Neural progenitor cell (in vitro differentiated cells): Measurements from ENCODE around the gene TMEM154. TPM values are rescaled to one million over a fixed set of nuclear protein-coding genes. Genes with fewer than 3 reads are reported as not detected.

Experiments used
- DNase-seq: peaks from one replicate; pipeline ENCODE4 v3.0.0-alpha.2; 2016; ENCODE audit warnings: low spot score
- H2AFZ ChIP-seq: fragments of 200-600 bp; sonication (generic); replicated peaks from 2 replicates; pipeline ENCODE4 v1.6.1; 2016; ENCODE audit warnings: antibody characterized with exemption
- H3F3A ChIP-seq: fragments of 200-600 bp; sonication (generic); 2 replicates; pipeline ENCODE4 v1.6.1; 2016; ENCODE audit warnings: antibody characterized with exemption, low read depth
- H3K27ac ChIP-seq: fragments of 200-600 bp; sonication (generic); 2 replicates; pipeline ENCODE4 v1.5.1; 2016; ENCODE audit warnings: mild to moderate bottlenecking
- H3K27me3 ChIP-seq: fragments of 200-600 bp; sonication (generic); 2 replicates; pipeline ENCODE4 v1.6.1; 2016; ENCODE audit warnings: mild to moderate bottlenecking, moderate library complexity
- H3K36me3 ChIP-seq: fragments of 200-600 bp; sonication (generic); 2 replicates; pipeline ENCODE4 v1.5.1; 2016
- H3K4me1 ChIP-seq: fragments of 200-600 bp; sonication (generic); 2 replicates; pipeline ENCODE4 v1.6.1; 2016; ENCODE audit warnings: mixed run types
- H3K4me2 ChIP-seq: fragments of 200-600 bp; sonication (generic); 2 replicates; pipeline ENCODE4 v1.6.1; 2016
- H3K4me3 ChIP-seq: fragments of 200-600 bp; sonication (generic); 2 replicates; pipeline ENCODE4 v1.5.1; 2016
- H3K79me2 ChIP-seq: fragments of 200-600 bp; sonication (generic); 2 replicates; pipeline ENCODE4 v1.6.1; 2016; ENCODE audit warnings: low read depth
- H3K9ac ChIP-seq: fragments of 200-600 bp; sonication (generic); 2 replicates; pipeline ENCODE4 v1.6.1; 2016
- H3K9me3 ChIP-seq: fragments of 200-600 bp; sonication (generic); 2 replicates; pipeline ENCODE4 v1.5.1; 2016; ENCODE audit warnings: low read depth
- H4K20me1 ChIP-seq: fragments of 200-600 bp; sonication (generic); 2 replicates; pipeline ENCODE4 v1.6.1; 2016; ENCODE audit warnings: low read depth
- H3K27ac Mint-ChIP-seq: 3 replicates; pipeline ENCODE4 v1.8.0; 2021; ENCODE audit warnings: mixed read lengths
- H3K27me3 Mint-ChIP-seq: 2 replicates; pipeline ENCODE4 v1.8.0; 2022; ENCODE audit warnings: low read depth, mild to moderate bottlenecking, inconsistent platforms, moderate library complexity, mixed read lengths; ENCODE audit not compliant: insufficient read depth
- H3K36me3 Mint-ChIP-seq: 3 replicates; pipeline ENCODE4 v1.8.0; 2021; ENCODE audit warnings: mixed read lengths
- H3K4me1 Mint-ChIP-seq: 3 replicates; pipeline ENCODE4 v1.8.0; 2021; ENCODE audit warnings: mixed read lengths
- H3K4me3 Mint-ChIP-seq: 3 replicates; pipeline ENCODE4 v1.8.0; 2021; ENCODE audit warnings: mild to moderate bottlenecking, moderate library complexity, mixed read lengths
- H3K9me3 Mint-ChIP-seq: 3 replicates; pipeline ENCODE4 v1.8.0; 2020; ENCODE audit warnings: mixed read lengths
- EZH2 ChIP-seq: fragments of 200-600 bp; sonication (generic); IDR thresholded peaks from 2 replicates; pipeline ENCODE4 v1.6.1; 2017; ENCODE audit warnings: antibody characterized with exemption, mild to moderate bottlenecking, moderate library complexity
- EZH2phosphoT487 ChIP-seq: fragments of 200-600 bp; sonication (generic); IDR thresholded peaks from 2 replicates; pipeline ENCODE4 v1.6.1; 2017; ENCODE audit warnings: antibody characterized with exemption
- total RNA-seq: library from RNA; depleted of rRNA; stranded (reverse); fragments of >200 nt; gene quantifications from 2 replicates; pipeline ENCODE4 v1.2.3, GENCODE V29; 2015; ENCODE audit warnings: low replicate concordance
- TF ChIP-seq, protein P1 (sequence below): fragments of 200-600 bp; sonication (generic); IDR thresholded peaks from 2 replicates; pipeline ENCODE4 v1.5.1; 2017; ENCODE audit warnings: antibody characterized with exemption, mild to moderate bottlenecking

The TMEM154 gene
- total RNA-seq, 1 donor from 2014 or later: 3.0 TPM

DNA sequence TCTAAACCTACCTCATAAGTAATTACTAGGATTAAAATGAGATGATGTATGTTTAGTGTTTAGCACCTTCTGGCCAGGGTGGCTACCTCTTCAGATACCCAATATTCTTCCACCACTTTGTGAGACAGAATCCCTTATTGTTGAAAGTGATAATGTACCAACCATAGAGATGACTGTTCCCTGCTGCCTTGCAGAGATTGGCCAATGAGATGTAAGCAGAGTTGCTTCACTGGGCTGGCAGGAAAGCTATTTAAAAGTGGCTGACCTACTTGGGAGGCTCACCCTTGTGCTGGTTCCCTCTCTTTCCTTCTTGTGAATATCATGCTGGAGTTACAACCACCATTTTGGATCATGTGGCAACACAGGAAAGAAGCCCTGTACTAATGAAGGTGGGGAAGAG is 58.9 kb downstream of the TMEM154 start:
- Histone ChIP-seq H3K36me3 (no peaks in the 10 kb centered on the region), H3F3A (no peaks in the 10 kb centered on the region), H3K79me2 (no peaks in the 10 kb centered on the region), H3K4me1 (no peaks in the 10 kb centered on the region), H3K4me2 (no peak overlapping the region), H3K4me3 (no peak overlapping the region), H4K20me1 (no peaks in the 10 kb centered on the region), H3K9me3 (no peaks in the 10 kb centered on the region), H3K27ac (no peak overlapping the region), H2AFZ (no peak overlapping the region), H3K9ac (no peak overlapping the region), H3K27me3 (no peaks in the 10 kb centered on the region)
- no peak overlapping the region for H3K27ac Mint-ChIP-seq
- H3K4me3 Mint-ChIP-seq: no peak overlapping the region
- TF ChIP-seq EZH2 (no peak), EZH2phosphoT487 (no peak)
- TF ChIP-seq, protein P1, sequence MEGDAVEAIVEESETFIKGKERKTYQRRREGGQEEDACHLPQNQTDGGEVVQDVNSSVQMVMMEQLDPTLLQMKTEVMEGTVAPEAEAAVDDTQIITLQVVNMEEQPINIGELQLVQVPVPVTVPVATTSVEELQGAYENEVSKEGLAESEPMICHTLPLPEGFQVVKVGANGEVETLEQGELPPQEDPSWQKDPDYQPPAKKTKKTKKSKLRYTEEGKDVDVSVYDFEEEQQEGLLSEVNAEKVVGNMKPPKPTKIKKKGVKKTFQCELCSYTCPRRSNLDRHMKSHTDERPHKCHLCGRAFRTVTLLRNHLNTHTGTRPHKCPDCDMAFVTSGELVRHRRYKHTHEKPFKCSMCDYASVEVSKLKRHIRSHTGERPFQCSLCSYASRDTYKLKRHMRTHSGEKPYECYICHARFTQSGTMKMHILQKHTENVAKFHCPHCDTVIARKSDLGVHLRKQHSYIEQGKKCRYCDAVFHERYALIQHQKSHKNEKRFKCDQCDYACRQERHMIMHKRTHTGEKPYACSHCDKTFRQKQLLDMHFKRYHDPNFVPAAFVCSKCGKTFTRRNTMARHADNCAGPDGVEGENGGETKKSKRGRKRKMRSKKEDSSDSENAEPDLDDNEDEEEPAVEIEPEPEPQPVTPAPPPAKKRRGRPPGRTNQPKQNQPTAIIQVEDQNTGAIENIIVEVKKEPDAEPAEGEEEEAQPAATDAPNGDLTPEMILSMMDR: no peak
- H3K36me3 Mint-ChIP-seq: no peaks in the 10 kb centered on the region
- H3K9me3 Mint-ChIP-seq: no peaks in the 10 kb centered on the region
- H3K4me1 Mint-ChIP-seq: no peaks in the 10 kb centered on the region
- peaks cover 2% of the 10 kb centered on the region for H3K27me3 Mint-ChIP-seq
- DNase-seq: no peak

DNA sequence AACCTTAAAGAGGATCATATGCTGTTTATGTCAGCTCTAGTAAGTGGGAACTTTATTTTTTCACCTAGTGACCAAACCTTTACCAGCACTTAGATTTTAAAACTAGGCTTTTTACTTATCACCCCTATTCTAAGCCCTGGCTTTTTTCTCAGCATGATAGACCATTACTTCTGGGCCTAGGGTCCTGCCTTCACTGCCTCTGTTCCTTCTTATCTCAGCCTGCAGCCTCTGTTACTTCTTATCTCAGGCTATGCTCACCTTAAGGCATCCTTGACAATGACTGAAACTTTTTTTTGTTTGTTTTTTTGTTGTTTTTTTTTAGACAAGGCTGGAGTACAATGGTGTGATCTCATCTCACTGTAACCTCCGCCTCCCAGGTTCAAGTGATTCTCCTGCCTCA is 59.6 kb downstream of the TMEM154 start:
- Mint-ChIP-seq H3K27ac (no peak overlapping the region), H3K9me3 (no peaks in the 10 kb centered on the region), H3K36me3 (no peaks in the 10 kb centered on the region), H3K4me3 (no peak overlapping the region), H3K4me1 (no peaks in the 10 kb centered on the region), H3K27me3 (peaks cover 2% of the 10 kb centered on the region)
- no peak for TF ChIP-seq EZH2
- TF ChIP-seq EZH2phosphoT487: no peak
- TF ChIP-seq, protein P1: no peak
- no peak for DNase-seq
- Histone ChIP-seq H3K27ac (no peak overlapping the region), H3F3A (no peaks in the 10 kb centered on the region), H3K4me2 (no peak overlapping the region), H2AFZ (no peak overlapping the region), H4K20me1 (no peaks in the 10 kb centered on the region), H3K9me3 (no peaks in the 10 kb centered on the region), H3K4me1 (no peaks in the 10 kb centered on the region), H3K79me2 (no peaks in the 10 kb centered on the region), H3K36me3 (no peaks in the 10 kb centered on the region), H3K4me3 (no peak overlapping the region), H3K9ac (no peak overlapping the region), H3K27me3 (no peaks in the 10 kb centered on the region)

DNA sequence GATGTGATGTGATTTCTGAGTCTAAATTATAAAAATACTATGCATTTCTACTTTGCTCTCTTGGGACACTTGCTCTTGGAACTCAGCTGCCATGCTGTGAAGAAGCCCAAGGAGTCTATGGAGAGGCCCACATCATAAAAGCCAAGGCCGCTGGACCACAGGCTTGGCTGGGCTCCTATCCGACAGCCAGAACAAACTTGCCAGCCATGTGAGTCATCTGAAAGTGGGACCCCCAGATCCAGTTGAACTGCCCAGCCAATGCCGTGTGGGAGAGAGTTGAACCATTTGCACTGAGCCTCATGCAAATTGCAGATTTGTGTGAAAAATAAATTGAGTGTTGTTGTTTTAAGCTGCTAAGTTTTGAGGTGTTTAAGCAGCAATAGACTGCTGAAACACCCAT is 60.2 kb downstream of the TMEM154 start:
- Mint-ChIP-seq H3K27ac (no peak overlapping the region), H3K36me3 (no peaks in the 10 kb centered on the region), H3K27me3 (peaks cover 2% of the 10 kb centered on the region), H3K4me1 (no peaks in the 10 kb centered on the region), H3K4me3 (no peak overlapping the region), H3K9me3 (no peaks in the 10 kb centered on the region)
- Histone ChIP-seq H2AFZ (no peak overlapping the region), H4K20me1 (no peaks in the 10 kb centered on the region), H3F3A (no peaks in the 10 kb centered on the region), H3K9me3 (no peaks in the 10 kb centered on the region), H3K4me1 (no peaks in the 10 kb centered on the region), H3K4me3 (no peak overlapping the region), H3K79me2 (no peaks in the 10 kb centered on the region), H3K9ac (no peak overlapping the region), H3K36me3 (no peaks in the 10 kb centered on the region), H3K4me2 (no peak overlapping the region), H3K27me3 (no peaks in the 10 kb centered on the region), H3K27ac (no peak overlapping the region)
- no peak for DNase-seq
- TF ChIP-seq, protein P1: no peak
- TF ChIP-seq EZH2phosphoT487: no peak
- TF ChIP-seq EZH2: no peak
